22Rv1 (cell line): ENCODE results near the gene CRAMP1.

Experiments used
- H3K27ac ChIP-seq: fragments of 450-650 bp; 2 replicates; pipeline ENCODE4 v1.5.1; 2017
- ZFX ChIP-seq: fragments of 450-650 bp; IDR thresholded peaks from 2 replicates; pipeline ENCODE4 v1.6.1; 2017; ENCODE audit warnings: antibody characterized with exemption, borderline replicate concordance
- TF ChIP-seq, protein P1 (sequence below): fragments of 450-650 bp; IDR thresholded peaks from 2 replicates; pipeline ENCODE4 v1.5.1; 2017; ENCODE audit warnings: mild to moderate bottlenecking

Gene CRAMP1

DNA sequence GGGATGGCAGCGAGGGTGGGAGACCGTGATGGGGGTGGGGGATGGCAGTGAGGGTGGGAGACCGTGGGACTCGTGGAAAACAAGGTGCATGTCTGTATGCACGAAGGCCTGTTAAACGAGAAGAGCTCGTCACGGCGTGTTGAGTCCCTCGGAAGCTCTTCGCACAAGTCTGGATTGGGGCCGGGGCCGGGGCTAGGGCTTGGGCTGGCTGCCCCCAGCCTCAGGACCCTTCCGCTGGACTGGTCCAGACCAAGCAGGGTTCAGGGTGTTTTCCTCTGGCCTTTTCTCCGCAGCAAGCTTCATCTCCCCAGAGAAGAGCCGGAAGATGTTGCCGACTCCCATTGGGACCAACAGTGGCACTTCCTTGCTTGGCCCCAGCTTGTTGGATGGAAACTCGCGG lies 58.2 kb downstream of the CRAMP1 start:
- H3K27ac ChIP-seq: no peak overlapping the region
- TF ChIP-seq, protein P1, sequence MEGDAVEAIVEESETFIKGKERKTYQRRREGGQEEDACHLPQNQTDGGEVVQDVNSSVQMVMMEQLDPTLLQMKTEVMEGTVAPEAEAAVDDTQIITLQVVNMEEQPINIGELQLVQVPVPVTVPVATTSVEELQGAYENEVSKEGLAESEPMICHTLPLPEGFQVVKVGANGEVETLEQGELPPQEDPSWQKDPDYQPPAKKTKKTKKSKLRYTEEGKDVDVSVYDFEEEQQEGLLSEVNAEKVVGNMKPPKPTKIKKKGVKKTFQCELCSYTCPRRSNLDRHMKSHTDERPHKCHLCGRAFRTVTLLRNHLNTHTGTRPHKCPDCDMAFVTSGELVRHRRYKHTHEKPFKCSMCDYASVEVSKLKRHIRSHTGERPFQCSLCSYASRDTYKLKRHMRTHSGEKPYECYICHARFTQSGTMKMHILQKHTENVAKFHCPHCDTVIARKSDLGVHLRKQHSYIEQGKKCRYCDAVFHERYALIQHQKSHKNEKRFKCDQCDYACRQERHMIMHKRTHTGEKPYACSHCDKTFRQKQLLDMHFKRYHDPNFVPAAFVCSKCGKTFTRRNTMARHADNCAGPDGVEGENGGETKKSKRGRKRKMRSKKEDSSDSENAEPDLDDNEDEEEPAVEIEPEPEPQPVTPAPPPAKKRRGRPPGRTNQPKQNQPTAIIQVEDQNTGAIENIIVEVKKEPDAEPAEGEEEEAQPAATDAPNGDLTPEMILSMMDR: no peak
- TF ChIP-seq ZFX: no peak

DNA sequence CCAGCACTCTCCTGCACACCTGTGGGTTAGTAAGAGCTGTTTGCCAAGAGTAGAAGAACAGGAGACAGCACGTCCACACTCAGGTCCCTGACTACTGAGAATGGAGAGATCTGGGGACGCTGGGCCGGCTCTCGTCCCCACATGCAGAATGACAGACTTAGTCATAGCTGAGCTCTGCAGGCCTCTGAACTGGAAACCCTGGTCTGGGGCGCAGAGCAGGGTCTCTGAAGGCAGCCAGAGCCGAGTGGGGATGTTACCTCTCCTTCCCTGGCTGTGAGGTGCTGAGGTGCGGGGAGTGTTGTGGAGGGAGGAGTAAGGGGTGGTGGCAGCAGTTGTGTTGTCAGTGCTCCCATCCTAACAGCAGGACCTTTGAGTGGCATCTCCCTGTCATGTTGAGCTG lies 58.7 kb downstream of the CRAMP1 start:
- TF ChIP-seq, protein P1: no peak
- no peak for TF ChIP-seq ZFX
- H3K27ac ChIP-seq: no peak overlapping the region

DNA sequence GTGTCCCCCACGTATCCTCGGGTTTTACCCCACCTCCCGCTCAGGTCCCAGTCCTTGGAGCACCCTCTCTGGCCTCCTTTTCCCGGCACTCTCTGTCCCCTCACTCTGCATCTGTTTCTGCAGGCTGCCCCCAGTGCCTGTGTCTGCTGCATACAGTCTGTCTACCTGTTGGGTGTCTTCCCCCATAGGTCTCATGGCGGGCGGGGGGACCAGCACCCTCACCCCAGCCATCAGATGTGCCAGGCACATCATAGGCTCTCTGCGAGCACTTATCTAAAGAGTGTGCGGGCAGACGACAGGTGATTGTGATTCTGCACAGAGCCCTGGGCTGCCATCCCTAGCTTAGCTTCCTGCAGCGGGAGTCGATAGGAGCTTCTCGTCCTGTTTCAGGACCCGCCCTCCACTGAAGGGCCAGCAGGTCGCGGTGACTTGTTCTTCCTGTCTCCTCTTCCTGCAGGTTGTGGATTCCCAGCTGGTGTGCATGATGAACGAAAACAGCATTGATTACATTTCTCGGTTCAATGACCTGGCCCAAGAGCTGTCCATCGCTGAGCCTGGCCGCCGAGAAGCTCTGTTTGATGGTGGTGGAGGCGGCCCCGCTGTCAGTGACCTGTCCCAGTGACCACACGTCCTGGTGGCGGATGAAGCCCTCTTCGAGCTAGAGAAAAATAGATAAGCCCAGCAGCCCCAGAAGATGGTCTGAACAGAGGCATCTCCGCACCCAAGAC lies 61.4 kb downstream of the CRAMP1 start:
- TF ChIP-seq ZFX: no peak
- TF ChIP-seq, protein P1: no peak
- H3K27ac ChIP-seq: no peak overlapping the region

DNA sequence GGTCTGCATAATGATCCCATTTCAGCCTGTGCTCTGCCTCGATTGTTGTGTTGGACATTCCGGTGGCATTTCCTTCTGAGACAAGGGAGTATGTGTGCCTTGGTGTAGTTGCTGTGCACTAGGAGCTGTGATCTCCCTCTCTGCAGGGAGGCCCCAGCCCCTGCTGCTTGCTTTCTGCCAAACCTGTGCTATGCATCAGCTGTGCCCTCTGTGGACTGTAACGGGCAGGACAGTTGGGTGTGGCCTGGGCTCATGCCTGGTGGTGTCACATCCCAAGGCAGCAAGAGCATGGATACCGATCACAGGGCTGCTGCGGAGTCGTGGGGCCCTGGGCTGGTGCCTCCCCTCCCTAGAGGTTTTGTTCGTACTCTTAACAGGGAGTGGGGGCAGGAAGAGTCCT lies 62.1 kb downstream of the CRAMP1 start:
- no peak overlapping the region for H3K27ac ChIP-seq
- TF ChIP-seq, protein P1: no peak
- no peak for TF ChIP-seq ZFX

DNA sequence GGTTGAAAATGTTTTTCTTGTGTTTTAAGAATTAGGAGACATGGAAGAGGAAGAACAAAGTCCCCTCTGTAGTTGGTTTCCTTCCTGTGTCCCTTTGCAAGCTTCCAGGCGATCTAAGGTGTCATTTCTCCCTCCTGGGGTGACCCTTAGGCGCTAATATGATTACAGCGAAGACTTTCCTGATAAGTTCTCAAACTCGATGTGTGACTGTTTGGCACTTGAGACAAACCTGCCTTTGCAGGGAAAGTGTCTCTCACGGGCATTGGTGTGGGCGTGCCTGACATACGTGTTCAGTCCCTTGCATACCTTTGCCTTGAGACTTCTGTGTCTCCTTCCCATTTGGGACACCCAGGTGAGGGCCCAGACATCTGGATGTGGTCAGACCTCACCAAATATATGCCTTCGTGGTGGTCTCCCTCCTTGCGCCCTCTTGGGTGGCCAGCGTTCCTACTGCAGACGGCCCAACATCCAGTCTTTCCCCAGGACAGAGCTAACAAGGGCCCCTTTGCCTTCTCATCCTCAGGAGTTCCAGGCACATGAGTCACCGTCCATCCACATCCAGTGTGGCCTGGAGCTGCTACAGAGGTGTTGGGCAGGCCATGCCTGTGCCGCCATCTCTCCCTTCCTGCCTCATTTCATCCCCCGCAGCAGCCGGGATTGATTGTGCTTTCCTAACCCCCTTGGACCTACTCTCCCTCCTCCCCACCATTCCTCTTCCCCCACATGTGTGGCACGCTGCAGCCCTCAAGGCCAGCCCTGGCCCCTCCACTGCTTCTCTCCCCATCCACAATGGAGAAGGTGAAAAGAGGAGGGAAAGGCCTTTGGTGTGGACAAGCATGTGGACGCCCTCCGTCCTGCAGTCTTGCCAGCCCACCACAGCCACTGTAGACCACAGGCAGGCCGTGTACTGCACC lies 62.8 kb downstream of the CRAMP1 start:
- H3K27ac ChIP-seq: no peak overlapping the region
- TF ChIP-seq, protein P1: no peak
- no peak for TF ChIP-seq ZFX

DNA sequence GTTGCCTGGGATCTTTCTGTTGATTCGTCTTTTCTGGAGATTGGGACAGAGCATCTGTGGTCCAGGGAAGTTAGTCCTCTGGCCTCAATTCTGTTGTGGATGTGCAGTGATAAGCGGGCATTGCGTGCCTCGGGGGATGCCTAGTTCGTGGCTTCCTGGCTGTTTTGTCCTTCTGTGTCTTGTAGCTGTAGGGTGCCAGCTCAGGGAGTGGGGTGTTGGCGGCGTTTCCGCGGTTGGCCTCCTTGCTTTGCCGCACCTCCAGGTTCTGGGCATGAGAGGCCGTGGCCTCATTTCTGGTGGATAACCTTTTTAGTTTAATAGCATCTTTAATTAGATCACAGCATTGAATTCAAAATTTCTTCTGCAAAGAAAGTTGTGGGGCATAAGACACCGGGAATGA lies 64.5 kb downstream of the CRAMP1 start:
- no peak for TF ChIP-seq ZFX
- TF ChIP-seq, protein P1: no peak
- peak overlapping the region; percentile 85; the same call in 1 of the 2 replicates for H3K27ac ChIP-seq

DNA sequence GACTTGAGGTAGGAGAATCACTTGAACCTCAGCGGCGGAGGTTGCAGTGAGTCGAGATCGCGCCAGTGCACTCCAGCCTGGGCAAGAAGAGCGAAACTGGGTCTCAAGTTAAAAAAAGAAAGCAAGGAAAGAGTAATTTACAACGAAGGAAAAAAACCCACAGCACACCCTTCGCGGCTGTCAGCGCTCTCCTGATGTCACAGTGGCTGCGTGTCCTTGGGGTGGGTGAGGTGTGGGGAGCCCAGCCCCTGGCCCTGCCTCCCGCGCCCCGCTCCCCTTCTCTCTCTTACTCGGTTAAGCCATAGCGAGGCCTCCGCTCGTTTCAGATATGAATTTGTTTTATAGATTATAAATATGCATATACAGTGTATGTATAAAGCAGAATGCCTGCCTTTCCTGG lies 65.2 kb downstream of the CRAMP1 start:
- H3K27ac ChIP-seq: peak overlapping the region; percentile 85
- TF ChIP-seq ZFX: no peak
- TF ChIP-seq, protein P1: no peak
